HG03064 (cell line): ENCODE results near the gene SSRP1.
"Not testable (repeated sequence)": the region's sequence is repeated elsewhere in the genome, so short reads cannot be mapped to it uniquely, and the experiment has no call there.

ENCODE experiments used
- ATAC-seq: cut with Tn5 transposase; IDR thresholded peaks from one replicate; pipeline ENCODE4 v1.9.1; 2021; ENCODE audit warnings: low read depth; ENCODE audit not compliant: unreplicated experiment

The SSRP1 gene

GRCh38 chr11:57340039-57340615, 4.4 kb upstream of the SSRP1 start:
- ATAC-seq = no peak

- ATAC-seq = no peak
These were observed 3.6 kb upstream of the SSRP1 start for GRCh38 chr11:57339328-57339727.

GRCh38 chr11:57338142-57338541, 2.5 kb upstream of the SSRP1 start, which contains the start of gene P2RX3:
TSS of gene P2RX3 (plus strand) at chr11:57338352. CDS start at chr11:57338551, 199 bp downstream.
- no peak for ATAC-seq

- ATAC-seq = not testable (repeated sequence)
These were observed 1.2 kb upstream of the SSRP1 start for GRCh38 chr11:57336856-57337255.

- ATAC-seq = peak; percentile 6
These were observed 497 bp upstream of the SSRP1 start for GRCh38 chr11:57336111-57336666.

- no peak for ATAC-seq
These were observed 709 bp downstream of the SSRP1 start for GRCh38 chr11:57335023-57335342.

- no peak for ATAC-seq
These were observed 2.8 kb downstream of the SSRP1 start for GRCh38 chr11:57332694-57333440.

- no peak for ATAC-seq
These were observed 4.0 kb downstream of the SSRP1 start for GRCh38 chr11:57331720-57332119.

- ATAC-seq = no peak
These were observed 5.7 kb downstream of the SSRP1 start for GRCh38 chr11:57330029-57330428.

- ATAC-seq = no peak
These were observed 8.0 kb downstream of the SSRP1 start for GRCh38 chr11:57327721-57328120.

- ATAC-seq = no peak
These were observed 10.0 kb downstream of the SSRP1 start for GRCh38 chr11:57325735-57326048.

GRCh38 chr11:57324886-57325734, 10.6 kb downstream of the SSRP1 start, which contains the start of gene TNKS1BP1:
TSS of gene TNKS1BP1 (minus strand) at chr11:57324952. CDS start at chr11:57321885, 3,067 bp downstream.
- ATAC-seq = peak; percentile 90

GRCh38 chr11:57324154-57324885, 11.4 kb downstream of the SSRP1 start:
- ATAC-seq = no peak

- ATAC-seq = no peak
These were observed 11.9 kb downstream of the SSRP1 start for GRCh38 chr11:57323855-57324153.

GRCh38 chr11:57323167-57323854, 12.4 kb downstream of the SSRP1 start:
- ATAC-seq = no peak

- ATAC-seq = no peak
These were observed 13.2 kb downstream of the SSRP1 start for GRCh38 chr11:57322256-57323166.

GRCh38 chr11:57321388-57322255, 14.1 kb downstream of the SSRP1 start:
- no peak for ATAC-seq

GRCh38 chr11:57320719-57321387, 14.8 kb downstream of the SSRP1 start:
- ATAC-seq = no peak
